Mucosa of rectum (tissue), 2 donors: Measurements from ENCODE around the gene KIAA0232.
"Not testable (repeated sequence)": the region's sequence is repeated elsewhere in the genome, so short reads cannot be mapped to it uniquely, and the experiment has no call there.

ENCODE experiments used
- H3K27ac ChIP-seq, 2 donors: one replicate each; pipeline ENCODE4 v1.7.0; 2013; ENCODE audit warnings: inconsistent platforms in 2 of 2, low read depth in 2 of 2, low read length in 2 of 2
- H3K27me3 ChIP-seq, 2 donors: one replicate each; pipeline ENCODE4 v1.7.0; 2013; ENCODE audit warnings: low read length in 2 of 2; ENCODE audit not compliant: control insufficient read depth in 2 of 2, insufficient read depth in 2 of 2
- H3K36me3 ChIP-seq, 2 donors: one replicate each; pipeline ENCODE4 v1.7.0; 2013; ENCODE audit warnings: low read length in 2 of 2; ENCODE audit not compliant: control insufficient read depth in 2 of 2, insufficient read depth in 2 of 2
- H3K4me1 ChIP-seq, 2 donors: one replicate each; pipeline ENCODE4 v1.7.0; 2013; ENCODE audit warnings: low read length in 2 of 2, mild to moderate bottlenecking in 1 of 2; ENCODE audit not compliant: control insufficient read depth in 2 of 2, insufficient read depth in 2 of 2
- H3K4me3 ChIP-seq, 2 donors: one replicate each; pipeline ENCODE4 v1.7.0; 2013; ENCODE audit warnings: low read length in 2 of 2
- H3K9ac ChIP-seq, 2 donors: one replicate each; pipeline ENCODE4 v1.7.0; 2013; ENCODE audit warnings: low read length in 2 of 2, low read depth in 1 of 2, mild to moderate bottlenecking in 1 of 2
- H3K9me3 ChIP-seq, 2 donors: one replicate each; pipeline ENCODE4 v1.7.0; 2013; ENCODE audit warnings: low read length in 2 of 2; ENCODE audit not compliant: control insufficient read depth in 2 of 2
- donor health status: healthy.
- donor health status: Normal muscosa, but diverticular disease.

The KIAA0232 gene

DNA sequence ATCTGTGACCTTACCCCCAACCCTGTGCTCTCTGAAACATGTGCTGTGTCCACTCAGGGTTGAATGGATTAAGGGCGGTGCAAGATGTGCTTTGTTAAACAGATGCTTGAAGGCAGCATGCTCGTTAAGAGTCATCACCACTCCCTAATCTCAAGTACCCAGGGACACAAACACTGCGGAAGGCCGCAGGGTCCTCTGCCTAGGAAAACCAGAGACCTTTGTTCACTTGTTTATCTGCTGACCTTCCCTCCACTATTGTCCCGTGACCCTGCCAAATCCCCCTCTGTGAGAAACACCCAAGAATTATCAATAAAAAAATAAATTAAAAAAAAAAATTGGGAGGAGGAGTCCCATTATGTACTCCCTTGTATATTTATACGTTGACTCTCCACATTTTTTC lies 26.2 kb upstream of the KIAA0232 start:
- not testable (repeated sequence) for H3K9me3 ChIP-seq, H3K36me3 ChIP-seq, H3K4me3 ChIP-seq, H3K9ac ChIP-seq, H3K27me3 ChIP-seq, H3K27ac ChIP-seq
- H3K4me1 ChIP-seq = peaks cover 11 to 12% of the 10 kb centered on the region in 2 donors

DNA sequence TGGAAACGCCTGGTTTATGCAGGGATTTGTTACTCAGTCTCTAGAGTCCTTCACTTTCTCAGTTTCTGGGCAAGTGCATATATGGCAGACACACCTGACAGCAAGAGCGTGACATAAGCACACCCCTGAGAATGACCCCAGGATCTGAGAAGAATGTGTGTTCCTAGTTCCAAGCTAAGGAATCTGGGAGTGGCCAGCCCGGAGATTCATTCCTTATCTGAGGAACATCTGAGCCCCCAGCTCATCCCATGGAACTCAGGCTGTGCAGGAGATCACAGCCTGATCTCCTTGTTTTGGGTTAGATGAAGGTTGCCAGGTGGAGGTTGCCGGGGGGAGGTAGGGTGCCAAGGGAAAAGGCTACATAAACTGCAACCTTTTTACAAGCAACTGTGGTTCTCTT lies 23.8 kb upstream of the KIAA0232 start:
- no peak overlapping the region for H3K4me3 ChIP-seq
- H3K4me1 ChIP-seq = peaks cover 0 to 7% of the 10 kb centered on the region in 2 donors
- no peak overlapping the region for H3K27ac ChIP-seq
- no peaks in the 10 kb centered on the region for H3K36me3 ChIP-seq
- H3K27me3 ChIP-seq = no peaks in the 10 kb centered on the region
- no peak overlapping the region for H3K9ac ChIP-seq
- no peaks in the 10 kb centered on the region for H3K9me3 ChIP-seq

DNA sequence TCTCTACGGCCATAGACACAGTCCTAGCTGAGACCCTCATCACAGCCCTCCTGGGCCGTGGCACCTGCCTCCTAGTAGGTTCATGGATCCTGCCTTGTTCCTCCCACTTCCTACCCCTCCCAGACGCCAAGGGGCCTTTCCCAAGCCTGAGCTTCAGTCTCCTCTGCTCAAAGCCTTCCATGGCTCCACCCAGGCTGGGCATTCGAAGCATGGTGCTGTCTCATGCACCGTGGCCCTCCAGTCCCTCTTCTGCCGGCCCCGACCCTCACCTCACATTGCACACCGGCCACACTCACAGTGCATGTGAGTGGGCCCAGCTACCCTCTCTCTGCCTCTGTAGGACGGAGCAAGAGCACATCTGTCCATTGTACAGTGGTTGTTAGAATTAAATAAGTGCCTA lies 21.7 kb upstream of the KIAA0232 start:
- H3K27me3 ChIP-seq = no peaks in the 10 kb centered on the region
- H3K4me3 ChIP-seq = no peak overlapping the region
- no peaks in the 10 kb centered on the region for H3K36me3 ChIP-seq
- H3K27ac ChIP-seq = no peak overlapping the region
- H3K9ac ChIP-seq = no peak overlapping the region
- peaks cover 0 to 8% of the 10 kb centered on the region in 2 donors for H3K4me1 ChIP-seq
- no peaks in the 10 kb centered on the region for H3K9me3 ChIP-seq

GRCh38 chr4:6761649-6762615 lies 20.6 kb upstream of the KIAA0232 start:
- Histone ChIP-seq H3K4me3 (no peak overlapping the region), H3K9ac (no peak overlapping the region), H3K36me3 (no peaks in the 10 kb centered on the region), H3K27ac (no peak overlapping the region), H3K4me1 (peaks cover 0 to 8% of the 10 kb centered on the region in 2 donors), H3K9me3 (no peaks in the 10 kb centered on the region), H3K27me3 (no peaks in the 10 kb centered on the region)

DNA sequence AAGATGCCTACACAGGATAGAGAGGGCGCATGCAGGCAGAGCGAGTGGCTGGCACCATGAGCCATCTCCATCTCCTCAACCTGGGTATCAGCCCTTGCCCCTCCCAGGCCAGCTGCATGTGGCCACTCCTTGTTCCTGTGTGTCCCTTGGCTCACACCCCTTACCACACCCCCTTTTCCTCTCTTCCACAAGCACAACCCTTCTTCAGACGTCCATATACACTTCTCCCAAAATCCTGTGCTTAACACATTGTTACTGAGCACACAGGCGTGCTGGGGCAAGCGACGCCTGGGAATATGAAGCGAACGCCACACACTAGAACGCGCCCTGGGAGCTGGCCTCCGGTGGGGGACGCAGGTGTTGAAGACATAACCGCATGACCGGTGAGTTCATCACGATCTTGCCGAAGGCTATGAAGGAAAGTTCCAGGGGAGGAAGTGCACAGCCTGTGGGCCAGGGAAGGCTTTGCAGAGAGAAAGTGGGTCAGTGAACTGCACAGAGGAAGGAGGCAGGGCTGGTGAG lies 19.1 kb upstream of the KIAA0232 start:
- no peaks in the 10 kb centered on the region for H3K9me3 ChIP-seq
- peak overlapping the region in 1 of 2 donors; percentile 19 for H3K9ac ChIP-seq
- no peaks in the 10 kb centered on the region for H3K36me3 ChIP-seq
- H3K27ac ChIP-seq = peak overlapping the region in 1 of 2 donors; percentile 41
- H3K27me3 ChIP-seq = no peaks in the 10 kb centered on the region
- no peak overlapping the region for H3K4me3 ChIP-seq
- peaks cover 11 to 19% of the 10 kb centered on the region in 2 donors for H3K4me1 ChIP-seq

DNA sequence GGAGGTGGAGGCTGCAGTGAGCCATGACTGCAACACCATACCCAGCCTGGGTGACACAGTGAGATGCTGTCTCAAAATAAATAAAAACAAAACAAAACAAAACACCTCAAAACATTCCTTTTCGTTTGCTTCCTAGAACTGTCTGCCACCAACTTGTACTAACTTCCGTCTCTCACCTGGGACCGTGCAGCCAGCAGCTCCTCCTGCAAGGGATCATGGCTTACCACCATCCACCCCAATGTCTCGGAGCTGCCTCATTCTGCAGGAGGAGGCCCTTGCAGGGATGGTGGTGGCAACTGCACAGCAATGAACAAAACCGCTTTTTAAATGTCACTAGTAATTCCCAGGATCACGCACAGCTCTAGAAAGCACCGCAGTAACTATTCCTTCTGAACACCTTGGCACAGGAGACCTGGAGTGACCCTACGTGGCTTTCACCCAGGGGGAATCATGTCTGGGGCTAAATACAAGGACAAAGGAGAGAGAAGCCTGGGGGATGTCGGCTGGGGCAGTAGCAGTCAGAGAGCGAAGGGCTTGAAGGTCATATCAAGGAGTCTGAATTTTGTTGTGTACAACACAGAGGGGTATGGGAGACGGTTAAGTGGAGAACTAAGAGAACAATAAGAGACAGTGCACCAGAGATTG lies 17.4 kb upstream of the KIAA0232 start:
- no peaks in the 10 kb centered on the region for H3K9me3 ChIP-seq
- H3K9ac ChIP-seq = no peak overlapping the region
- H3K27ac ChIP-seq = no peak overlapping the region
- H3K27me3 ChIP-seq = no peaks in the 10 kb centered on the region
- H3K4me1 ChIP-seq = peaks cover 28 to 37% of the 10 kb centered on the region in 2 donors
- no peak overlapping the region for H3K4me3 ChIP-seq
- H3K36me3 ChIP-seq = no peaks in the 10 kb centered on the region

DNA sequence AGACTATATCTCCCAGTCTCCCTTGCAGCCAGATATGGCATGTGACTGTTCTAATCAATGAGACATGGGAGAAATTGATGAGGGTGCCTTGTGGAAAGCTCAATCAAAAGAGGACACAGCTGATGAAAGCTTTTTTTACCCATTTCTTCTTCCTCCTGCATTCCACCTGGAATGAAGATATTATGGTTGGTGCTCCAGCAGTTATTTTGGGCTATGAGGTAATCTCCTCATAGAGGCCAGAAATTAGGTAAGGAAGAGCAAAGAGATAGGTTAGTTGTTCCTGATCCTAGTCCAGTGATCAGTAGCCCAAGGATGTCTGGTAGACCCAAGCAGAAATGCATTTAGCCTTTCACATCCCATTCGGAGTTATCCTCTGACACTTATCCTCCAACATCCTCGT lies 16.8 kb upstream of the KIAA0232 start:
- Histone ChIP-seq H3K9ac (no peak overlapping the region), H3K27ac (no peak overlapping the region), H3K4me3 (no peak overlapping the region), H3K4me1 (peaks cover 34 to 43% of the 10 kb centered on the region in 2 donors), H3K36me3 (no peaks in the 10 kb centered on the region), H3K27me3 (no peaks in the 10 kb centered on the region), H3K9me3 (no peaks in the 10 kb centered on the region)

DNA sequence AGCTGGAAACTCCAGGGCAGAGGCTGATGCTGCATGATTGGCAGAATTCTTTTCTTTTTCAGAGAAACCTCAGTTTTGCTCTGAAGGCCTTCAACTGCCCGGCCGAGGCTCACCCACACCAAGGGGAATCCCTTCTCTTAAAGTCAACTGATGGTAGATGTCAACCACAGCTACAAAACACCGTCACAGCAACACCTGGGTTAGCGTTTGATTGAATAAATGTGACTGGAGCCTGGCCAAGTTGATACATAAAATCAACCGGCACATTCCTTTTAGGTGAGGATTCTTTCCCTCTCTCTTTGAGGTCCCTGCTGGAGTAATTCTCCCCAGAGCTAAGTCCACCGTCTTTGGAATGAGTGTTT lies 15.2 kb upstream of the KIAA0232 start:
- H3K27ac ChIP-seq = peak overlapping the region; percentile 83 to 86
- no peaks in the 10 kb centered on the region for H3K9me3 ChIP-seq
- H3K4me1 ChIP-seq = peaks cover 36 to 53% of the 10 kb centered on the region in 2 donors
- no peaks in the 10 kb centered on the region for H3K27me3 ChIP-seq
- H3K36me3 ChIP-seq = no peaks in the 10 kb centered on the region
- H3K9ac ChIP-seq = peak overlapping the region in 1 of 2 donors; percentile 55
- H3K4me3 ChIP-seq = peak overlapping the region; percentile 5 to 22

DNA sequence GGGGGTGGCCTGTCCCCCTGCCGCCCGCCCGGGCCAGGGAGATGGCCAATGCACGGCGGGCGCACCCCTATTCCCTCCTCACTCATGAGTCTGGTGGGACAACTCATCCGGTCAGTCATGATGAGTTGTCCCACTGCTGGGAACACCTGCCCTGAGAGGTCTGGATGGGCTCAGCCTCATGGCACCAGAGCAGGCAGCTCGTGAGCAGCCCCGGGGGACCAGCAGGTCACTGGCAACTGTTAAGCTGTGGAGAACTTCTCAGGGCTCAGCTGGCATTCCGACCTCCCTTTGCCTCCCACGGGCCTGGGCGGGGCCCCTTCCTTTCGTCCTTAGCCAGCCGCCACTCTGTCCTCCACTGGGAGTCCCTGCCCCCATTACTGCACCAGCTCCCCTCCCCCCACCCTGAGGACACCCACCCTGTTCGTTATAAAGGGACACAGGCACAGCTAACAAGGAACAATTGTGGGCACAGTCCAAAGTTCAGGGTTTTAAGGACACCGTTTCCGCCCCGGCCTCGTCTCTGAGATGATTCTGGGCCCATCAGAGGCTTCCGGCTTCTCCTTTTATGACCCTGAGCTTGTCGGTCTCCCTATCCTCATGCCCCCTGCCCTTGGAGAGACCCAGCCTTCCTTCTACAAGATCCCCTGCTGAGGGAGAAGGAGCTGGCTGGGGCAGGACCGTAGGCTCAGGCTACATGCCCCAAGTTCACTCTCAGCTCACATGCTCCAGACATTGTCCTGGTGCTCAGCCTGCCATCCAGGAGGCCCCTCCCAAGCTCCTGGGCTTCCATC lies 14.6 kb upstream of the KIAA0232 start:
- Histone ChIP-seq H3K9me3 (no peaks in the 10 kb centered on the region), H3K4me3 (peak overlapping the region; percentile 5 to 22), H3K36me3 (no peaks in the 10 kb centered on the region), H3K9ac (peak overlapping the region; percentile 32 to 55), H3K27me3 (no peaks in the 10 kb centered on the region), H3K27ac (peak overlapping the region; percentile 83 to 86), H3K4me1 (peaks cover 42 to 59% of the 10 kb centered on the region in 2 donors)
